ENCODE results near the gene NOA1.

DNA sequence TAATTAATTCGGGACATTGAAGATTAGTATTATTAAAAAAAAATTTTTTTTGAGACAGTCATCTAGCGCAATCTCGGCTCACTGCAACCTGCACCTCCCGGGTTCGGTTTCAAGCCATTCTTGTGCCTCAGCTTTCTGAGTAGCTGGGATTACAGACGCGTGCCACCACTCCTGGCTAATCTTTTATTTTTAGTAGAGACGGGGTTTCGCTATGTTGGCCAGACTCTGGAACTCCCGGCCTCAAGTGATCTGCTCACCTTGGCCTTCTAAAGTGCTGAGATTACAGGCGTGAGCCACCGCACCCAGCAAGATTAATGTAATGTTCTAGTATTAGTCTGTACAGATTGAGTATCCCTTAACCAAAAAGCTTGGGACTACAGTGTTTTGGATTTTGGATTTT lies 37.0 kb downstream of the NOA1 start:
- TF ChIP-seq, protein P1, sequence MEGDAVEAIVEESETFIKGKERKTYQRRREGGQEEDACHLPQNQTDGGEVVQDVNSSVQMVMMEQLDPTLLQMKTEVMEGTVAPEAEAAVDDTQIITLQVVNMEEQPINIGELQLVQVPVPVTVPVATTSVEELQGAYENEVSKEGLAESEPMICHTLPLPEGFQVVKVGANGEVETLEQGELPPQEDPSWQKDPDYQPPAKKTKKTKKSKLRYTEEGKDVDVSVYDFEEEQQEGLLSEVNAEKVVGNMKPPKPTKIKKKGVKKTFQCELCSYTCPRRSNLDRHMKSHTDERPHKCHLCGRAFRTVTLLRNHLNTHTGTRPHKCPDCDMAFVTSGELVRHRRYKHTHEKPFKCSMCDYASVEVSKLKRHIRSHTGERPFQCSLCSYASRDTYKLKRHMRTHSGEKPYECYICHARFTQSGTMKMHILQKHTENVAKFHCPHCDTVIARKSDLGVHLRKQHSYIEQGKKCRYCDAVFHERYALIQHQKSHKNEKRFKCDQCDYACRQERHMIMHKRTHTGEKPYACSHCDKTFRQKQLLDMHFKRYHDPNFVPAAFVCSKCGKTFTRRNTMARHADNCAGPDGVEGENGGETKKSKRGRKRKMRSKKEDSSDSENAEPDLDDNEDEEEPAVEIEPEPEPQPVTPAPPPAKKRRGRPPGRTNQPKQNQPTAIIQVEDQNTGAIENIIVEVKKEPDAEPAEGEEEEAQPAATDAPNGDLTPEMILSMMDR (IDR thresholded peaks at IDR 0.05), result no peak
- TF ChIP-seq EZH2phosphoT487 (IDR thresholded peaks at IDR 0.05), result no peak
